Tibial artery (tissue), 4 donors: ENCODE measurements around the gene CDH19.

Source experiments
- DNase-seq, 2 donors: peaks; one replicate each; pipeline ENCODE4 v3.0.0-alpha.2; 2019
- H3K27ac ChIP-seq, 2 donors: fragments of 200-600 bp; sonication (generic) in 1 of 2; 1 replicate in 1 of 2; 2 replicates in 1 of 2; pipeline ENCODE4 v1.5.1; 2018 to 2019; ENCODE audit warnings: mild to moderate bottlenecking in 1 of 2
- H3K27me3 ChIP-seq, 2 donors: fragments of 200-600 bp; sonication (generic) in 1 of 2; one replicate each; pipeline versions ENCODE4 v1.5.1 to v1.6.0; 2016 to 2019
- H3K36me3 ChIP-seq, 3 donors: fragments of 200-600 bp; sonication (generic) in 2 of 3; one replicate each; pipeline ENCODE4 v1.5.1; 2016 to 2019; ENCODE audit warnings: mild to moderate bottlenecking in 2 of 3
- H3K4me1 ChIP-seq, 4 donors: fragments of 200-600 bp; sonication (generic) in 2 of 4; 1 replicate in 3 of 4; 2 replicates in 1 of 4; pipeline ENCODE4 v1.5.1; 2016 to 2019
- H3K4me3 ChIP-seq, 2 donors: fragments of 200-600 bp; sonication (generic) in 1 of 2; 1 replicate in 1 of 2; 2 replicates in 1 of 2; pipeline ENCODE4 v1.5.1; 2018 to 2019; ENCODE audit warnings: mild to moderate bottlenecking in 2 of 2
- H3K9me3 ChIP-seq, 3 donors: fragments of 200-600 bp; sonication (generic) in 1 of 3; one replicate each; pipeline ENCODE4 v1.5.1; 2016 to 2019
- intact Hi-C: fragments of 100-400 bp; cut with DNase I; formaldehyde crosslinking; loops from one replicate; pipeline ENCODE4 v1.15.0; 2023; ENCODE audit warnings: low total_unique reads
- TF ChIP-seq, protein P1 (sequence below), 2 experiments: fragments of 200-600 bp in 1 of 2; fragments of 450-650 bp in 1 of 2; IDR thresholded peaks; one replicate each; pipeline ENCODE4 v1.5.1; 2017 to 2019; ENCODE audit warnings: antibody characterized with exemption in 2 of 2, mild to moderate bottlenecking in 1 of 2, moderate library complexity in 1 of 2

The CDH19 gene, protein sequence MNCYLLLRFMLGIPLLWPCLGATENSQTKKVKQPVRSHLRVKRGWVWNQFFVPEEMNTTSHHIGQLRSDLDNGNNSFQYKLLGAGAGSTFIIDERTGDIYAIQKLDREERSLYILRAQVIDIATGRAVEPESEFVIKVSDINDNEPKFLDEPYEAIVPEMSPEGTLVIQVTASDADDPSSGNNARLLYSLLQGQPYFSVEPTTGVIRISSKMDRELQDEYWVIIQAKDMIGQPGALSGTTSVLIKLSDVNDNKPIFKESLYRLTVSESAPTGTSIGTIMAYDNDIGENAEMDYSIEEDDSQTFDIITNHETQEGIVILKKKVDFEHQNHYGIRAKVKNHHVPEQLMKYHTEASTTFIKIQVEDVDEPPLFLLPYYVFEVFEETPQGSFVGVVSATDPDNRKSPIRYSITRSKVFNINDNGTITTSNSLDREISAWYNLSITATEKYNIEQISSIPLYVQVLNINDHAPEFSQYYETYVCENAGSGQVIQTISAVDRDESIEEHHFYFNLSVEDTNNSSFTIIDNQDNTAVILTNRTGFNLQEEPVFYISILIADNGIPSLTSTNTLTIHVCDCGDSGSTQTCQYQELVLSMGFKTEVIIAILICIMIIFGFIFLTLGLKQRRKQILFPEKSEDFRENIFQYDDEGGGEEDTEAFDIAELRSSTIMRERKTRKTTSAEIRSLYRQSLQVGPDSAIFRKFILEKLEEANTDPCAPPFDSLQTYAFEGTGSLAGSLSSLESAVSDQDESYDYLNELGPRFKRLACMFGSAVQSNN

DNA sequence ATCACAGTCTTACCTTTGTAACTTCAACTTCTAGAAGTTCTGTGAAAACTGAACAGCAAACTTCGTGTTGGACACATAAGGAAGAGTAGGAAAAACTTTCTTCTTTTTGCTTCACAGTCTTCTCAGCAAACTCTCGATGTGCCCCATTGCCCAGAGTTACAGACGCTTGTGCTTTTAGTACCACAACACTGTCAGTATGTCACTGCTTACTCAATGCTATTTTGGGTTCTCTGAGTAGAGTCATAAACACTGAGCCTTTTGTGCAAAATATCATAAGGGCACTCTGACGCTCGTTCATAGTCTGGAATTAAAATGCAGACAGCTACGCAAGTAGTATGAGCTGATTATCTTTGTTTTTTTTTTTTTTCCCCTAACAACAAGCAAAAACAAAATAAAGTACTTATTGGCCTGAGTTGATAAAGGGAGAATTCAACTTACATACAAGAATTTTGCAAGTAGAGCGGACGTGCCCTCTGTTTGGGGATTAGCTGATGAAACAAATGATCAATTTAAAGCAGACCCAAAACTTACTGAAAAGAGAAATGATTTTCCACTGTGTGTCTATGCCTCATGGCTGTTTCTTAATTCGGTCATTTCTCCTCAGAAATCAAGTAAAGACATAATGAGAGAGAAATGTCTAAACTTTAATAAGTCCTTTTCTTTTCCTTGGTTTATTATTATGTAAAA is at the start of gene CDH19:
Gene CDH19, minus strand, starts transcription at position 150 of the 687 bp plus-strand sequence. CDS start 31,886 bp downstream, outside the sequence.
- H3K27me3 ChIP-seq = no peaks in the 10 kb centered on the region
- peaks cover 0 to 9% (median 3%) of the 10 kb centered on the region in 4 donors for H3K4me1 ChIP-seq
- no peaks in the 10 kb centered on the region for H3K9me3 ChIP-seq
- H3K4me3 ChIP-seq = no peak within 1 kb of the TSS
- intact Hi-C loops = no loop called here
- no peaks in the 10 kb centered on the region for H3K36me3 ChIP-seq
- H3K27ac ChIP-seq = peak within 1 kb of the TSS in 1 of 2 donors; percentile 12
- TF ChIP-seq, protein P1, sequence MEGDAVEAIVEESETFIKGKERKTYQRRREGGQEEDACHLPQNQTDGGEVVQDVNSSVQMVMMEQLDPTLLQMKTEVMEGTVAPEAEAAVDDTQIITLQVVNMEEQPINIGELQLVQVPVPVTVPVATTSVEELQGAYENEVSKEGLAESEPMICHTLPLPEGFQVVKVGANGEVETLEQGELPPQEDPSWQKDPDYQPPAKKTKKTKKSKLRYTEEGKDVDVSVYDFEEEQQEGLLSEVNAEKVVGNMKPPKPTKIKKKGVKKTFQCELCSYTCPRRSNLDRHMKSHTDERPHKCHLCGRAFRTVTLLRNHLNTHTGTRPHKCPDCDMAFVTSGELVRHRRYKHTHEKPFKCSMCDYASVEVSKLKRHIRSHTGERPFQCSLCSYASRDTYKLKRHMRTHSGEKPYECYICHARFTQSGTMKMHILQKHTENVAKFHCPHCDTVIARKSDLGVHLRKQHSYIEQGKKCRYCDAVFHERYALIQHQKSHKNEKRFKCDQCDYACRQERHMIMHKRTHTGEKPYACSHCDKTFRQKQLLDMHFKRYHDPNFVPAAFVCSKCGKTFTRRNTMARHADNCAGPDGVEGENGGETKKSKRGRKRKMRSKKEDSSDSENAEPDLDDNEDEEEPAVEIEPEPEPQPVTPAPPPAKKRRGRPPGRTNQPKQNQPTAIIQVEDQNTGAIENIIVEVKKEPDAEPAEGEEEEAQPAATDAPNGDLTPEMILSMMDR (IDR thresholded peaks at IDR 0.05) = no peak
- no peak for DNase-seq

DNA sequence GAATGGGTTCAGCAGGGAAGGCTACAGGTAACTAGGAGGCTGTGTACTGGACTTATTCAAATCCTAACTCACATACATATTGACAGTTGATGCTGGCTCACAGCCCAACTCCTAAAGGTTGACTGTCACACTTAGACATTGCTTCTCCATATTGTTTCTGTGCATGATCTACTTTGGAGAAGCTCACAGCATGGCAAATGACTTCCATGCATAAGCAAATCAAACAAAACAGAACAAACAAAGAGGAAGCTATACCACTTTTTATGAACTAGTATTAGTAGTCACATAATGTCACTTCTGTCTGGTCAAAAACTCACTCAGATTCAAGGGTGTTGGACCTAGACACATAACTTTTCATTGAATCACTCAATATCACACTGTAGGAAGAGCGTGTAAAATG is 43.8 kb upstream of the CDH19 start:
- Histone ChIP-seq H3K27me3 (no peaks in the 10 kb centered on the region), H3K4me1 (no peaks in the 10 kb centered on the region), H3K27ac (no peak overlapping the region), H3K36me3 (no peaks in the 10 kb centered on the region), H3K4me3 (no peak overlapping the region), H3K9me3 (no peaks in the 10 kb centered on the region)
- intact Hi-C loops = no loop called here
- no peak for DNase-seq
- TF ChIP-seq, protein P1 (IDR thresholded peaks at IDR 0.05) = no peak

DNA sequence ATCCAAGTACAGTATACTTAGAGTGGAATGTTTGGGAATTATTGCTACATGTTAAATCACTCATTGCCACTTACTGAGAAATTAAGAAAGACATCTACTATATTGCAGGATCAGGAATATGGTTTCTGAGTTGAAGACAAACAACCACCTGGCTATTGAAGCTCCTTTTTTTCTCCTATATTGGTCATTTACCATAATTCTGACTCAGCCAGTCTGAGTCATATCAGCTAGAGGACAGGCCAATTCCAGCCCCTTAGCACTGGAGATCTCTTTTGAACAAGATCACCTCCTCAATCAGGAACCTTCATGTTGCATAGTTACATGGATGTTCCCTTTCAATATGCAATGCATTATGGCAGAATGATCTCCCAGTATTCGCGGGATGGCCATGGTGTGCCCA is 42.7 kb upstream of the CDH19 start:
- H3K4me3 ChIP-seq = no peak overlapping the region
- H3K36me3 ChIP-seq = no peaks in the 10 kb centered on the region
- H3K9me3 ChIP-seq = no peaks in the 10 kb centered on the region
- DNase-seq = no peak
- intact Hi-C loops = no loop called here
- H3K27ac ChIP-seq = no peak overlapping the region
- TF ChIP-seq, protein P1 (IDR thresholded peaks at IDR 0.05) = no peak
- H3K27me3 ChIP-seq = no peaks in the 10 kb centered on the region
- H3K4me1 ChIP-seq = no peaks in the 10 kb centered on the region

DNA sequence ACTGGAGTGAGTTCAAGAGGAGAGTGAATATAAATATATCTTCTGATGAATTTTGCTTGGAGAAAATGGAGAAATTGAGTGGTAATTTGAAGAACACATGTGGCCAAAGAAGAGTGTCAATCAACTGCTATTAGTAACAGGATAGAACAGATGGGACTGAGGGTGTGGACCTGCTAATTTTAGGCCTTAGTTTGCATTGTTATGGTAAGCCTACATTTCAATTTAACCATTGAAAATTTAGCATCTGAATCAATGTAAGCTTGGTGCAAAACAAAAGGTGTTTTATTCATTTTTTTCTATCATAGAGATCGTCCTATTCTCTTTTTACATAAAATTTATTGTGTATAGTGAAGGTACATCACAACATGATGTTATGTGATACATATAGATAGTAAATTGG is 42.1 kb upstream of the CDH19 start:
- Histone ChIP-seq H3K9me3 (no peaks in the 10 kb centered on the region), H3K4me1 (no peaks in the 10 kb centered on the region), H3K4me3 (no peak overlapping the region), H3K27me3 (no peaks in the 10 kb centered on the region), H3K36me3 (no peaks in the 10 kb centered on the region), H3K27ac (no peak overlapping the region)
- TF ChIP-seq, protein P1 (IDR thresholded peaks at IDR 0.05) = no peak
- intact Hi-C loops = no loop called here
- DNase-seq = no peak

DNA sequence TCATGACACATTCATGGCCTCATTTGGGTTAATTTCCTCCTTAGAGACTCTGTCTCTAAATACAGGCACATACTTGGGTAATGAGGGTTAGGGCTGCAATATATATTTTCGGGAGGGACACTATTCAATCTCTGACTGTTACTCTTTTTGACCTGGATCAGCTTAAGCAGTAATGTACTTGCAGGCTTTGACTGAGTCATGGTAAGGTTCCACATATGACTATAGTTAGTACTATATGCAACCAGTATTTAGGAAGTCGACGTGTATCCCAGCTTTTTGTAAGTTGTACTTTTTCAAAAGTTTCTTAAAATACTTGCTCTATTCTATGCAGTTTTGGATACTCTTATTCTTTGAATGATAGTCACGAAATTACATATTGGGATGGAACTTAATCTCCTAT is 37.2 kb upstream of the CDH19 start:
- Histone ChIP-seq H3K4me1 (no peaks in the 10 kb centered on the region), H3K36me3 (no peaks in the 10 kb centered on the region), H3K27me3 (no peaks in the 10 kb centered on the region), H3K27ac (no peak overlapping the region), H3K4me3 (no peak overlapping the region), H3K9me3 (no peaks in the 10 kb centered on the region)
- DNase-seq = no peak
- TF ChIP-seq, protein P1 (IDR thresholded peaks at IDR 0.05) = no peak
- intact Hi-C loops = no loop called here
